GM23338 (cell line): ENCODE data around the gene ZNF783. TPM values are rescaled to one million over a fixed set of nuclear protein-coding genes. Genes with fewer than 3 reads are reported as not detected.

Experiments used
- CREB1 ChIP-seq: fragments of 250-450 bp; sonication (Bioruptor Pico); IDR thresholded peaks from 2 replicates; pipeline ENCODE4 v1.5.0; 2020; ENCODE audit warnings: low read depth, mild to moderate bottlenecking, moderate library complexity
- NANOG ChIP-seq: IDR thresholded peaks from 2 replicates; pipeline ENCODE4 v1.6.1; 2016; ENCODE audit warnings: antibody characterized with exemption, borderline replicate concordance
- POLR2AphosphoS5 ChIP-seq: IDR thresholded peaks from 2 replicates; pipeline ENCODE4 v1.6.1; 2016; ENCODE audit warnings: antibody characterized with exemption, low read depth
- STAT1 ChIP-seq: IDR thresholded peaks from one replicate; pipeline ENCODE4 v1.6.1; 2016; ENCODE audit warnings: antibody characterized with exemption; ENCODE audit not compliant: unreplicated experiment
- ZNF114 ChIP-seq: fragments of 250-450 bp; sonication (Bioruptor Pico); IDR thresholded peaks from 2 replicates; pipeline ENCODE4 v1.5.0; 2020; ENCODE audit warnings: mild to moderate bottlenecking, moderate library complexity
- ZNF331 ChIP-seq: fragments of 250-450 bp; sonication (Bioruptor Pico); IDR thresholded peaks from 2 replicates; pipeline ENCODE4 v1.5.0; 2020; ENCODE audit warnings: low read depth, mild to moderate bottlenecking, moderate library complexity
- ZNF462 ChIP-seq: fragments of 250-450 bp; sonication (Bioruptor Pico); IDR thresholded peaks from 2 replicates; pipeline ENCODE4 v1.5.0; 2020; ENCODE audit warnings: mild to moderate bottlenecking, moderate library complexity
- polyA plus RNA-seq: library from polyadenylated mRNA; unstranded; fragments of >200 nt; fragmentation: Nextera tagmentation; extraction: Ambion mirVana; gene quantifications from 2 replicates; pipeline ENCODE4 v1.2.1, GENCODE V29; 2016
- total RNA-seq: library from RNA; depleted of rRNA; stranded (reverse); fragments of >200 nt; shearing (Covaris generic); gene quantifications from 2 replicates; pipeline ENCODE4 v1.2.3, GENCODE V29; 2014
- TF ChIP-seq, protein P1 (sequence below): IDR thresholded peaks from one replicate; pipeline ENCODE4 v1.6.1; 2018; ENCODE audit warnings: antibody characterized with exemption; ENCODE audit not compliant: unreplicated experiment

ZNF783 gene
- total and polyA plus RNA-seq, 2 experiments from 2014 or later: 2.1 to 9.0 TPM

GRCh38 chr7:149291781-149292461 is 29.9 kb downstream of the ZNF783 start (continued):
- TF ChIP-seq ZNF462: no peak
- TF ChIP-seq, protein P1, sequence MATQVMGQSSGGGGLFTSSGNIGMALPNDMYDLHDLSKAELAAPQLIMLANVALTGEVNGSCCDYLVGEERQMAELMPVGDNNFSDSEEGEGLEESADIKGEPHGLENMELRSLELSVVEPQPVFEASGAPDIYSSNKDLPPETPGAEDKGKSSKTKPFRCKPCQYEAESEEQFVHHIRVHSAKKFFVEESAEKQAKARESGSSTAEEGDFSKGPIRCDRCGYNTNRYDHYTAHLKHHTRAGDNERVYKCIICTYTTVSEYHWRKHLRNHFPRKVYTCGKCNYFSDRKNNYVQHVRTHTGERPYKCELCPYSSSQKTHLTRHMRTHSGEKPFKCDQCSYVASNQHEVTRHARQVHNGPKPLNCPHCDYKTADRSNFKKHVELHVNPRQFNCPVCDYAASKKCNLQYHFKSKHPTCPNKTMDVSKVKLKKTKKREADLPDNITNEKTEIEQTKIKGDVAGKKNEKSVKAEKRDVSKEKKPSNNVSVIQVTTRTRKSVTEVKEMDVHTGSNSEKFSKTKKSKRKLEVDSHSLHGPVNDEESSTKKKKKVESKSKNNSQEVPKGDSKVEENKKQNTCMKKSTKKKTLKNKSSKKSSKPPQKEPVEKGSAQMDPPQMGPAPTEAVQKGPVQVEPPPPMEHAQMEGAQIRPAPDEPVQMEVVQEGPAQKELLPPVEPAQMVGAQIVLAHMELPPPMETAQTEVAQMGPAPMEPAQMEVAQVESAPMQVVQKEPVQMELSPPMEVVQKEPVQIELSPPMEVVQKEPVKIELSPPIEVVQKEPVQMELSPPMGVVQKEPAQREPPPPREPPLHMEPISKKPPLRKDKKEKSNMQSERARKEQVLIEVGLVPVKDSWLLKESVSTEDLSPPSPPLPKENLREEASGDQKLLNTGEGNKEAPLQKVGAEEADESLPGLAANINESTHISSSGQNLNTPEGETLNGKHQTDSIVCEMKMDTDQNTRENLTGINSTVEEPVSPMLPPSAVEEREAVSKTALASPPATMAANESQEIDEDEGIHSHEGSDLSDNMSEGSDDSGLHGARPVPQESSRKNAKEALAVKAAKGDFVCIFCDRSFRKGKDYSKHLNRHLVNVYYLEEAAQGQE: no peak
- no peak for TF ChIP-seq NANOG
- no peak for TF ChIP-seq ZNF114 (CRISPR knock-in tag)
- TF ChIP-seq CREB1 (CRISPR knock-in tag): no peak
- TF ChIP-seq ZNF331 (CRISPR knock-in tag): no peak
- no peak for TF ChIP-seq STAT1
- TF ChIP-seq POLR2AphosphoS5: no peak
